GM12878 (cell line): ENCODE data around the gene NMNAT1. TPM values are rescaled to one million over a fixed set of nuclear protein-coding genes. Genes with fewer than 3 reads are reported as not detected.

ENCODE experiments used
- ATAC-seq: fragments of 200-7000 bp; cut with Tn5 transposase; 3 replicates; pipeline ENCODE4 v1.9.1; 2020; ENCODE audit warnings: mild to moderate bottlenecking, moderate library complexity
- BruUV-seq: library from RNA; stranded (reverse); fragments of 400-500 nt; replicated peaks from 2 replicates; lab custom pipeline; 2021; lab: Mats Ljungman, UMichigan
- CTCF ChIA-PET: fragments of 300-600 bp; sonication (Branson Sonifier 250); formaldehyde crosslinking; extraction: SDS; loops from one replicate; lab custom pipeline; 2021; ENCODE audit warnings: inconsistent platforms; lab: Yijun Ruan, JAX
- POLR2A ChIA-PET: fragments of 350-600 bp; formaldehyde crosslinking; extraction: SDS; loops from one replicate; lab custom pipeline; 2021; ENCODE audit warnings: inconsistent platforms; lab: Charles Lee
- RAD21 ChIA-PET: fragments of 300-600 bp; sonication (Branson Sonifier 250); formaldehyde crosslinking; loops from one replicate; lab custom pipeline; 2023; ENCODE audit warnings: antibody characterized with exemption; ENCODE audit not compliant: unreplicated experiment; lab: Charles Lee
- SMC1A ChIA-PET: fragments of 300-600 bp; sonication (Branson Sonifier 250); formaldehyde crosslinking; loops from one replicate; lab custom pipeline; 2023; ENCODE audit not compliant: unreplicated experiment, uncharacterized antibody; lab: Charles Lee
- DNase-seq: peaks from one replicate; pipeline ENCODE4 v3.0.0-alpha.2; 2011; ENCODE audit warnings: low read depth, low spot score
- FAIRE-seq: peaks from 3 replicates; lab custom pipeline; 2011; peaks lifted over from hg19 to GRCh38; lab: Jason Lieb, UNC
- H2AFZ ChIP-seq: 2 replicates; pipeline ENCODE4 v1.6.0; 2011; ENCODE audit warnings: low read depth, low read length, control low read depth; ENCODE audit not compliant: control insufficient read depth
- H3K27ac ChIP-seq: 2 replicates; pipeline ENCODE4 v1.5.1; 2011; ENCODE audit warnings: control low read depth; ENCODE audit not compliant: control insufficient read depth, insufficient read depth
- H3K27me3 ChIP-seq, 2 experiments: replicated peaks in 1 of 2; 2 replicates each; pipeline versions ENCODE4 v1.6.0 to v1.6.1; 2011; ENCODE audit warnings: low read length in 1 of 2; ENCODE audit not compliant: control insufficient read depth in 2 of 2, insufficient read depth in 2 of 2
- H3K36me3 ChIP-seq, 2 experiments: 2 replicates each; pipeline ENCODE4 v1.5.1; 2011; ENCODE audit warnings: low read length in 1 of 2; ENCODE audit not compliant: control insufficient read depth in 2 of 2, insufficient read depth in 2 of 2
- H3K4me1 ChIP-seq: 2 replicates; pipeline ENCODE4 v1.6.1; 2011; ENCODE audit warnings: mild to moderate bottlenecking, low read length, moderate library complexity, mixed read lengths; ENCODE audit not compliant: control insufficient read depth, insufficient read depth
- H3K4me2 ChIP-seq: 2 replicates; pipeline ENCODE4 v1.6.0; 2011; ENCODE audit warnings: control low read depth; ENCODE audit not compliant: control insufficient read depth, insufficient read depth
- H3K4me3 ChIP-seq: fragments of 200-600 bp; sonication (generic); 2 replicates; pipeline ENCODE4 v1.5.1; 2016
- H3K79me2 ChIP-seq: 2 replicates; pipeline ENCODE4 v1.6.0; 2011; ENCODE audit warnings: low read length; ENCODE audit not compliant: control insufficient read depth, insufficient read depth
- H3K9ac ChIP-seq: 2 replicates; pipeline ENCODE4 v1.8.0; 2011; ENCODE audit warnings: low read length, control low read depth, mixed read lengths; ENCODE audit not compliant: control insufficient read depth, insufficient read depth
- H3K9me3 ChIP-seq: replicated peaks from 3 replicates; pipeline ENCODE4 v1.5.1; 2011; ENCODE audit warnings: mild to moderate bottlenecking, low read length; ENCODE audit not compliant: control insufficient read depth, insufficient read depth
- H4K20me1 ChIP-seq: 2 replicates; pipeline ENCODE4 v1.6.0; 2011; ENCODE audit not compliant: control insufficient read depth, insufficient read depth
- BHLHE40 ChIP-seq, 2 experiments: fragments of 450-650 bp in 1 of 2; IDR thresholded peaks; 2 replicates each; pipeline ENCODE4 v1.6.1; 2011 to 2017; ENCODE audit warnings: low read depth in 2 of 2, borderline replicate concordance in 1 of 2, improper control_type of control experiment in 1 of 2, low read length in 1 of 2, mild to moderate bottlenecking in 1 of 2
- E2F4 ChIP-seq: IDR thresholded peaks from 2 replicates; pipeline ENCODE4 v1.6.1; 2012; ENCODE audit warnings: low read depth, low read length, improper control_type of control experiment
- ESRRA ChIP-seq: IDR thresholded peaks from 2 replicates; pipeline ENCODE4 v1.6.1; 2012; ENCODE audit warnings: mild to moderate bottlenecking, low read length, improper control_type of control experiment
- MAX ChIP-seq: IDR thresholded peaks from 2 replicates; pipeline ENCODE4 v1.6.1; 2012; ENCODE audit warnings: low read depth, low read length, improper control_type of control experiment
- TCF3 ChIP-seq: IDR thresholded peaks from 2 replicates; pipeline ENCODE4 v1.6.1; 2012; ENCODE audit warnings: low read depth, mild to moderate bottlenecking, low read length, borderline replicate concordance; ENCODE audit not compliant: insufficient read depth
- WGBS: methylation state at CpG from one replicate; pipeline ENCODE4 v1.1.6; 2016; ENCODE audit warnings: low lambda C conversion rate; ENCODE audit not compliant: insufficient replicate concordance, insufficient coverage; ENCODE audit errors: missing lambda C conversion rate; 5-methylcytosine and 5-hydroxymethylcytosine counted together
- in situ Hi-C: fragments of 300-500 bp; cut with MboI; formaldehyde crosslinking; loops from 9 replicates; pipeline ENCODE4 v1.14.3; 2018; ENCODE audit warnings: mixed read lengths
- intact Hi-C: fragments of 100-400 bp; cut with micrococcal nuclease; formaldehyde crosslinking; loops from one replicate; pipeline ENCODE4 v1.14.2; 2022; ENCODE audit not compliant: unreplicated experiment
- polyA plus RNA-seq, 11 experiments: library from polyadenylated mRNA; depleted of rRNA in 4 of 11; unstranded in 6 of 11; stranded (reverse) in 5 of 11; fragments of >200 nt; fragmentation: Nextera tagmentation in 4 of 11; fragmentation: Illumina TruSeq in 1 of 11; extraction: Ambion mirVana in 4 of 11; extraction: Trizol in 1 of 11; gene quantifications; 1 replicate in 1 of 11; 2 replicates in 10 of 11; pipeline versions ENCODE4 v1.2.1 to v1.2.3, GENCODE V29; 2011 to 2016; ENCODE audit warnings: inconsistent platforms in 2 of 11, missing spikeins in 2 of 11, low read depth in 1 of 11
- total RNA-seq, 4 experiments: library from RNA; depleted of rRNA in 3 of 4; stranded (reverse); fragments of >200 nt in 3 of 4; fragmentation: Illumina TruSeq in 1 of 4; extraction: Trizol in 1 of 4; gene quantifications; 2 replicates each; pipeline versions ENCODE4 v1.2.1 to v1.2.3, GENCODE V29; 2013 to 2021

NMNAT1 gene
- total and polyA plus RNA-seq, 10 of the 15 experiments (the other 5 are each of a cell fraction or from before 2014, with no cell fraction given): 7.2 to 16.7 (median 11.7) TPM

- H3K79me2 ChIP-seq: no peaks in the 10 kb centered on the region
- RAD21 ChIA-PET: no interaction called here
- CTCF ChIA-PET: interaction anchor here (1.6 kb wide), 1 partner anchor 90 kb away, joined by 4 read pairs; no protein-coding TSS in a partner anchor
- DNase-seq (no peak), ATAC-seq (no peak), FAIRE-seq (no peak)
- no TSS peak for BruUV-seq
- no peaks in the 10 kb centered on the region for H4K20me1 ChIP-seq
- in situ Hi-C loops: no loop called here
- no peak overlapping the region for H2AFZ ChIP-seq
- H3K36me3 ChIP-seq: no peaks in the 10 kb centered on the region
- intact Hi-C loops: no loop called here
- POLR2A ChIA-PET: no interaction called here
- SMC1A ChIA-PET: no interaction called here
- no peaks in the 10 kb centered on the region for H3K4me1 ChIP-seq
- 77% methylated on average over 5 of the region's 5 CpGs for WGBS
- no peak overlapping the region for H3K4me2 ChIP-seq
- TF ChIP-seq ESRRA: no peak
- TF ChIP-seq TCF3: no peak
- H3K4me3 ChIP-seq: no peak overlapping the region
- no peak overlapping the region for H3K27ac ChIP-seq
- no peaks in the 10 kb centered on the region for H3K9me3 ChIP-seq
- no peak overlapping the region for H3K9ac ChIP-seq
- no peaks in the 10 kb centered on the region for H3K27me3 ChIP-seq
Measured at GRCh38 chr1:9920606-9921005, 22.7 kb upstream of the NMNAT1 start.

GRCh38 chr1:9922342-9922741, 20.9 kb upstream of the NMNAT1 start:
- no TSS peak for BruUV-seq
- Histone ChIP-seq H3K36me3 (no peaks in the 10 kb centered on the region), H2AFZ (no peak overlapping the region)

More at GRCh38 chr1:9922342-9922741, 20.9 kb upstream of the NMNAT1 start:
- RAD21 ChIA-PET: no interaction called here
- intact Hi-C loops (no loop called here), in situ Hi-C loops (no loop called here)
- Histone ChIP-seq H3K4me1 (peaks cover 4% of the 10 kb centered on the region), H3K79me2 (no peaks in the 10 kb centered on the region), H3K27me3 (no peaks in the 10 kb centered on the region), H3K4me2 (no peak overlapping the region), H4K20me1 (no peaks in the 10 kb centered on the region), H3K4me3 (no peak overlapping the region), H3K9me3 (no peaks in the 10 kb centered on the region), H3K27ac (no peak overlapping the region), H3K9ac (no peak overlapping the region)
- FAIRE-seq (no peak), DNase-seq (no peak), ATAC-seq (no peak)
- SMC1A ChIA-PET: interaction anchor here (0.6 to 1.2 kb wide), 3 partner anchors 8 to 660 kb away, joined by 3 read pairs; no protein-coding TSS in a partner anchor
- TF ChIP-seq MAX: no peak
- no peak for TF ChIP-seq E2F4
- no peak for TF ChIP-seq BHLHE40 (IDR thresholded peaks at IDR 0.05; ENCODE audit: borderline replicate concordance in 1 of 2, low read depth in 2 of 2, low read length in 1 of 2)
- 84% methylated on average over 5 of the region's 5 CpGs for WGBS
- CTCF ChIA-PET: interaction anchor here (1.2 kb wide), 1 partner anchor 55 kb away, joined by 4 read pairs; no protein-coding TSS in a partner anchor
- POLR2A ChIA-PET: interaction anchor here (0.6 to 0.8 kb wide), 2 partner anchors 11 to 368 kb away, joined by 3 to 5 read pairs; no protein-coding TSS in a partner anchor
